ENCODE measurements around the gene CRELD1.

- no peak for TF ChIP-seq POLR2AphosphoS5 (IDR thresholded peaks at IDR 0.05; ENCODE audit: low read depth, low read length)
- no peak for TF ChIP-seq TAF1 (IDR thresholded peaks at IDR 0.05; ENCODE audit: low read depth, low read length)
- no peak for TF ChIP-seq POLR2A (IDR thresholded peaks at IDR 0.05; ENCODE audit: low read depth, low read length)
- TF ChIP-seq POU2F2 (IDR thresholded peaks at IDR 0.05; ENCODE audit: low read depth, low read length) = no peak
Observed at GRCh38 chr3:9912294-9912935, 21.2 kb upstream of the CRELD1 start.
